HG03066 (cell line): ENCODE results near the gene SIRT2.
"Not testable (repeated sequence)": the region's sequence is repeated elsewhere in the genome, so short reads cannot be mapped to it uniquely, and the experiment has no call there.

Experiments
- ATAC-seq: cut with Tn5 transposase; IDR thresholded peaks from one replicate; pipeline ENCODE4 v1.9.1; 2021; ENCODE audit warnings: low read depth; ENCODE audit not compliant: unreplicated experiment

SIRT2 gene

DNA sequence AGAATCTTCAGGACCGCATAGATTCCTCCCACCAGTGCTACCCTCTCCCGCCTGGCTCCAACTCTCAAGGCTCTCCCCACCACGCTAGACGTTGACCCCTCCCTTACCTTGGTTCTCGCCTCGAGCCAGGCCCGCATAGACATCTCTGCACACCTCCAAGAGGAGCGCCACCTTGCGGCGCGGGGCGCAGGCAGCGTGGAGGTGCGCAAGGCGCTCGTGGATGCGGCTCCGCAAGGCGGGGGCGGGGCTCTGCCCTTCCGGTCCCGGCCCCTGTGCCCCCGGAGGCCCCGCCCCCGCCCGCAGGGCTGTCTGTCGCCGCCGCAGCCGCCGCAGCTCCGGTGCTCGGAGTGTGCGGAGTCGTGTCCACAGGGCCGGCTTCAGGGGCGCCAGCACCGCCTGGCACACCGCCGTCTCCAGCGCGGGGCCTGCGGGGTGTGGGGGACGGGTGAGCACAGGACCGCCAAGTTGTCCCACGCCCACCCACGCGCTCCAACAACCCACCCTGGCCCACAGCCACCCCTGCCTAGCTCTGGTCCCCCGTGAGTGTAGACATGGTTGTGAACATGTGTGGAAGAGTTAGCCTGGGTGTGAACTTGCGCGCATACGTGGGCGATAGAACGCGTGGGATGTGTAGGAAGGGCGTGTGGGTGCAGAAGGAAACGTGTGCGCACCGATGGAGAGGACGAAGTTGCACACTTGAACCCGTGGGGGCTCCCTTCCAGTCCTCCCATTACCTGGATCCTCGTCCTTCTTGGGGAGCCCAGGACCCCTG, 29.4 kb downstream of the SIRT2 start:
- peak; percentile 73 for ATAC-seq

DNA sequence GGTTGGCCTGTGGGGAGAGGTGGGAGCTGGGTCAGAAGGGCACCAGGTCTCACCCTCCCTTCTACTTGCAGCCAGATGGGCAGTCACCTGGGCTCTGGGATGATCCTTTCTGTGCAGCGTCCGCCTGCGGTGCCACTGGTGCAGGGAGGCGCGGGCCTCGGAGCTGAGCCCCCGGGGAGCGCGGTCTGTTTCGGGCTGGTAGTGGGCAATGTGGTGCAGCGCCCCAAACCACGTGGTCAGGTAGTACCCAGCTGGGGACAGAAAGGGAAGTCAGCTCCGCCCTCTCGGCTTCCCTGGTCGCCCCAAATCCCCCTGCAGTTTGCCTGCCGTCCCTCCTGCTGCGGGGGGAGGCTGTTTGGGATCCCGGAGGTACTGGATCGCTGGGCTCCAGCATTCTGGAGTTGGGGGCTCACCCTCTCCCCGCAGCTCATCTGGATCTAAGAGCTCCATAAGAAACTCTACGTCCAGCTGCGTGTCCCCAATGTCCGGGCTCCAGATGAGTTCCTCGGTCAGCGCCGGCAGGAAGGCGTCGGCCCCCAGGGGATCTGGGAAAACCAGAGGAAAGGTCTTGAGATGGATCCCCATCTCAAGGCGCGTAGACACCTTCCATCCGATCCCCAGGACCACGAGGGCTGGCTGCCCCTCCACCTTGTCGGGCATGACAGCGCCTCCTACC, 30.1 kb downstream of the SIRT2 start:
- ATAC-seq, result no peak

DNA sequence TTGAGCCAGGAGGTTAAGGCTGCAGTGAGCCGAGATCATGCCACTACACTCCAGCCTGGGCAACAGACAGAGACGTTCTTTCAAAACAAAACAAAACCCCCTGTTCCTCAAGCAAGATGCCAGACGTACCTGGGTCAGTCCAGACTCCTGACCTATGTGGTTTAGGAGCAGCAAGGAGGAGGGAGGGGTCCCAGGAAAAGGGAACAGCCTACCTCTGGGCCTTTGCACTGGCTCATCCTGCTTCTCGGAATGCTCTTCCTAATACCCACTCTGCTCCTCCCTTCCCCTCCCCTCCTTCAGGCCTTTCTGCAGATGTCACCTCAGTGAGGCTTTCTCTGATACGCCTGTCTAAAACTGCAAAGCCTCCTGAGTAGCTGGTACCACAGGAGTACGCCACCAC, 30.9 kb downstream of the SIRT2 start:
- no peak for ATAC-seq

DNA sequence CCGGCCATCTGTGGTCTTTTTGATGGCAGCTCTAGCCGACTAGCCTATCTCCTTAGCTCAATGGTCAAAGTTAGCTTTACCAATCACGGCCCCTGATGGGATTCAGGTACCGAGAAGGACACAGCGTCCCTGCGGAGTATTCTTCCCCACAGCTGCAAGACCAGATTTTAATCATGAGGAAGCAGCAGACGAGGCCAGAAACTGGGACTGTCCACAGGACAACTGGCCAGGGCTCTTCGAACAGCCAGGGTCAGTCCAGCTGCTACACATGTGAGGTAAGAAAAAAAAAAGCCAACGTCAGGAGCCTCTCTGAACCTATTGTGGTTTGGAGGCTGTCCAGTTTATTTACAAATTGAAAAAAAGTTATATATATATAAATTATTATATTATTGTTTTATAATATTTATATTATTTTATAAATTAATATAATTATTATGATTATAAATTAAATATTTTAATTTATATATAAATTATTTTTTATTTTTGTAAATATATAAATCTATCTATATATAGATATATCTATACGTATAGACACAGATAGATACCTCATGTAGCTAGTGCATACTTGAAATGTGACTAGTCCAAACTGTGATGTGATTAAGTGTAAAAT, 32.1 kb downstream of the SIRT2 start:
- no peak for ATAC-seq

DNA sequence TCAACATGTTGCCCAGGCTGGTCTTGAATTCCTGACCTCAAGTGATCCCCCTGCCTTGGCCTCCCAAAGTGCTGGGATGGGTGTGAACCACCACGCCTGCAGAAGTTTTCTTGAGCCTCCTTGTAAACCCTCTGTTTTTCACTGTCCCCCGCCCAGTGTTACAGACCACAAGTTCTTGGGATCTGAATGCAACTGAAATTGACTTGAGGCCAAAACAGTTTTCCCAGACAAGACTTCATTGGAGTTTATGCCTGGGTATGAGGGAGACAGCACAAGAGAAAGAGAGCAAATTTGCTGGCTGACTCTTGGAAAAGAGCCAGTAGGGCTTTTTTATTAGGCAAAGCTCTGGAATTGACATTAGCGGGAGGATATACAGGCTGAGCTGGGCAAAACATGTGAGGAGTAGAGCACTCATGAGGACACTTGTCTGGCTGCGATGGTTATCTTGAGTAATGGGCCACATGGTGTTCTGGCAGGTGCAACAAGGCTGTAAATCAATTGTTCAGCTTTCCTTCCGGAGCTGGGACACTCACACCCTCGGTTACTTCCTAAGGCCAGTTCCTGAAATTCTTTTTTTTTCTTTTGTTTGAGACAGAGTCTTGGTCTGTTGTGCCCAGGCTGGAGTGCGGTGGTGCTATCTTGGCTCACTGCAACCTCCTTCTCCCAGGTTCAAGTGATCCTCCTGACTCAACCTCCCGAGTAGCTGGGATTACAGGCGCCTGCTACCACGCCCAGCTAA, 36.9 kb downstream of the SIRT2 start:
- no peak for ATAC-seq

DNA sequence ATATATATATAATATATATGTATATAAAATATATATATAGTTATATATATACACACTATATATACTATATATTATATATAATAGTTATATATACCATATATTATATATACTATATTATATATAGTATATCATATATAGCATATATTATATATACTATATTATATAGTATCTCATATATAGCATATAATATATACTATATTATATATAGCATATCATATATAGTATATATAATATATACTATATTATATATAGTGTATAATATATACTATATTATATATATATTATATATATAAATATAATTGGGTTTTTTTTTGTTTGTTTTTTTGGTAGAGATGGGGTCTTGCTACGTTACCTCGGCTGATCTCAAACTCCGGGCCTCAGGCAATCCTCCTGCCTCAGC, 38.0 kb downstream of the SIRT2 start:
- ATAC-seq, result no peak

DNA sequence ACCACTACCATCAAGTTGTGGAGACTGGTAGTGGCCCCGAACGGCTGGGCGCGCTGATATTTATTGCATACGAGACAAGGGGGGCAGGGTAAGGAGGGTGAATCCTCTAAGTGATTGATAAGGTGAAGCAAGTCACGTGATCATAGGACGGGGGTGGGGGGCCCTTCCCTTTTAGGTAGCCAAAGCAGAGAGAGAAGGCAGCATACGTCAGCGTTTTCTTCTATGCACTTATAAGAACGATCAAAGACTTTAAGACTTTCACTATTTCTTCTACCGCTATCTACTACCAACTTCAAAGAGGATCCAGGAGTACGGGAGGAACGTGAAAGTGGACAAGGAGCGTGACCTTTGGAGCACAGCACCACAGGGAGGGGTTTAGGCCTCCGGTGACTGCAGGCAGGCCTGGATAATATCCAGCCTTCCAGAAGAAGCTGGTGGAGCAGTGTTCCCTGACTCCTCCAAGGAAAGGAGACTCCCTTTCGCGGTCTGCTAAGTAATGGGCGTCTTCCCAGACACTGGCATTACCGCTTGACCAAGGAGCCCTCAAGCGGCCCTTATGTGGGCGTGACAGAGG, 39.7 kb downstream of the SIRT2 start:
- not testable (repeated sequence) for ATAC-seq

DNA sequence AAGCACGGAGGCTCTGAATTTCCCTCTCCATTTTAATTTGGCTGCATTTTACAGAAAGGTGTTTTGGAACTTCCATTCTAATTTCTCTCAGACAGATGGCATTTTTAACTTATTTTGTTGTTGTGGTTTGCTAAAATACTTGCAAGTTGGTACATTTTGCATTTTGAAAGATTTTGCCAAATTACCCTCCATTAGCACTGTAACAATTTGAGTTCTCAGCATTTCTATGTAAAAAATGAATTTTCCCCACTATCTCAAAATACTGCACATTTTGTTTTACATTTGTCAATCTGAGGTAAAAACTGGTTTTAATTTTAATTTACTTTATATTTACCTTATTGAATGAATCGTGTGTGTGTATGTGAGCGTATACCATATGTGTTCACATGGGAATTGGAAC, 42.6 kb downstream of the SIRT2 start:
- ATAC-seq, result no peak

DNA sequence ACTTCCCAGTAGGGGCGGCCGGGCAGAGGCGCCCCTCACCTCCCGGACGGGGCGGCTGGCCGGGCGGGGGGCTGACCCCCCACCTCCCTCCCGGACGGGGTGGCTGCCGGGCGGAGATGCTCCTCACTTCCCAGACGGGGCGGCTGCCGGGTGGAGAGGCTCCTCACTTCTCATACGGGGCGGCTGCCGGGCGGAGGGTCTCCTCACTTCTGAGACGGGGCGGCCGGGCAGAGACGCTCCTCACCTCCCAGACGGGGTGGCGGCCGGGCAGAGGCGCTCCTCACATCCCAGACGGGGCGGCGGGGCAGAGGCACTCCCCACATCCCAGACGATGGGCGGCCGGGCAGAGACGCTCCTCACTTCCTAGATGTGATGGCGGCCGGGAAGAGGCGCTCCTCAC, 43.7 kb downstream of the SIRT2 start:
- ATAC-seq, result not testable (repeated sequence)

DNA sequence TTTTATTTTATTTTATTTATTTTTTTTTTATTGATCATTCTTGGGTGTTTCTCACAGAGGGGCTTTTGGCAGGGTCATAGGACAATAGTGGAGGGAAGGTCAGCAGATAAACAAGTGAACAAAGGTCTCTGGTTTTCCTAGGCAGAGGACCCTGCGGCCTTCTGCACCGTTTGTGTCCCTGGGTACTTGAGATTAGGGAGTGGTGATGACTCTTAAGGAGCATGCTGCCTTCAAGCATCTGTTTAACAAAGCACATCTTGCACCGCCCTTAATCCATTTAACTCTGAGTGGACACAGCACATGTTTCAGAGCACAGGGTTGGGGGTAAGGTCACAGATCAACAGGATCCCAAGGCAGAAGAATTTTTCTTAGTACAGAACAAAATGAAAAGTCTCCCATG, 44.5 kb downstream of the SIRT2 start:
- ATAC-seq, result not testable (repeated sequence)

DNA sequence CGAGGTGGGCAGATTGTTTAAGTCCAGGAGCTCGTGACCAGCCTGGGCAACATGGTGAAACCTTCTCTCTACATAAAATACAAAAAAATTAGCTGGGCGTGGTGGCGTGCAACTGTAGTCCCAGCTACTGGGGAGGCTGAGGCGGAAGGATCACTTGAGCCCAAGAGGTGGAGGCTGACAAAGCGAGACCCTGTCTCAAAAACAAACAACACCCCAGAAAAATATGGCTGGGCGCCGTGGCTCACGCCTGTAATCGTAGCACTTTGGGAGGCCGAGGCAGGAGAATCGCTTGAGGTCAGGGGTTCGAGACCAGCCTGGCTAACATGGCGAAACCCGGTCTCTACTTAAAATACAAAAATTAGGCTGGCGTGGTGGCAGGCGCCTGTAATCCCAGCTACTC, 46.2 kb downstream of the SIRT2 start:
- ATAC-seq, result no peak

DNA sequence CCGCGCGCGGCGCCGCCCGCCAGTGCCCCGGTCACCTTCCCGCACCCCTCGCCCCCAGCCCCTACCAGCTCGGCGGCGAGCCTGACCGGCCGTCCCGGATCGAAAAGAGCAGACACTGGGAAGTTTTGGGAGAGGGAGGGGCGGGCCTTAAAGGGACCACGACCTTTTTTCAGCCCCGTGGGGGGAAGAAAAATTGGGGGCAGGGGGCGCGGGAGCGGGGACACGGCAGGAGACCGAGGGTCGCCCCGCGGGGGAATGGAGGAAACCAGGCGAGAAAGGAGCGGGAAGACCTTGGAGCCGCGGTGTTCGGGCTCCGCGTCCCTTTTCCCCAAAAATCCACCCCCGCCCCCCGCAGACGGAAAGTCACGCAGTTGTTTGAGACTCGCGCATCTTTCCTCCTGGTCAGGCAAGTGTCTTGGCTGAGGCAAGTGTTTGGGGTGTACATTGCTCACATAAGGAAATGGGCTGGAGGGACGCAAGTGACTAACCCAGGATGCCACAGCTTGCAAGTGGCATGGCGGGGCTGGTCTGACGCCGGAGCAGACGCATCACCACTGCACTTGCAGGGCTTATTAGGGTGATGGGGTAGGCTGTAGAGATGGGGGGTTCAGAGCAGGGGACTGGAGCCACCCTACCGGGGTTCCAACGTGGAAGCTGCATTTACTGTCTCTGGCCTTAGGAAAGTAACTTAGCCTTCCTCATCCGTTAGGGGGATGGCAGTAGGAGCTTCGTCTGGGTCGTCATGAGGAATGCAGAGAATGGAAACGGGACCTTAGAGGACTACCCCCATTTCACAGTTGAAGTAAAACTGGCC, 47.0 kb downstream of the SIRT2 start:
- ATAC-seq, result no peak

DNA sequence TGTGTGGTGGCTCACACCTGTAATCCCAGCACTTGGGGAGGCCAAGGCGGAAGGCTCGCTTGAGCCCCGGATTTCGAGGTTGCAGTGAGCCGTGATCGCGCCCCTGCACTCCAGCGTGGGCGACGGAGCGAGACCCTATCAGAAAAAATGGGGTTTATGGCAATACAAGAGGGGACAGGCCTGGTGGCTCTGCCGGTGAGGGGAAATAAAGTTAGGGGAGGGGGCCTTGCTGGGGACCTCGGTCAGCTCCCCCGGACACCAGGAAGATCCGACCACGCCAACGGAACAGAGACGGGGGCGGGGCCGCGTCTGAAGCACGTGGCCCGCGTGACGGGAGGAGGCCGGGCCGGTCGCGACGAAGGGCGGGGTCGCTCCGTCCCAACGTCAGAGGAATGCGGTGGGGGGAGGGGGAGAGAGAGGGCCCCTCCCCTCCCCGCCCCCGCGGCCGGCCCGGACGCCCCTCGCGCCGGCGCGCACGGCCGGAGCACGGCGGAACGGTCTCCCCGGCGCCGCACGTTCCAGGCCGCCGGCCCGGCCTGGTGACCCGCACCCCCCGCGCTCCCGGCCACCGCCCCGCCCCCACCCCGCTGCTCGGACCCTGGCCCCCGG, 47.7 kb downstream of the SIRT2 start:
- no peak for ATAC-seq

DNA sequence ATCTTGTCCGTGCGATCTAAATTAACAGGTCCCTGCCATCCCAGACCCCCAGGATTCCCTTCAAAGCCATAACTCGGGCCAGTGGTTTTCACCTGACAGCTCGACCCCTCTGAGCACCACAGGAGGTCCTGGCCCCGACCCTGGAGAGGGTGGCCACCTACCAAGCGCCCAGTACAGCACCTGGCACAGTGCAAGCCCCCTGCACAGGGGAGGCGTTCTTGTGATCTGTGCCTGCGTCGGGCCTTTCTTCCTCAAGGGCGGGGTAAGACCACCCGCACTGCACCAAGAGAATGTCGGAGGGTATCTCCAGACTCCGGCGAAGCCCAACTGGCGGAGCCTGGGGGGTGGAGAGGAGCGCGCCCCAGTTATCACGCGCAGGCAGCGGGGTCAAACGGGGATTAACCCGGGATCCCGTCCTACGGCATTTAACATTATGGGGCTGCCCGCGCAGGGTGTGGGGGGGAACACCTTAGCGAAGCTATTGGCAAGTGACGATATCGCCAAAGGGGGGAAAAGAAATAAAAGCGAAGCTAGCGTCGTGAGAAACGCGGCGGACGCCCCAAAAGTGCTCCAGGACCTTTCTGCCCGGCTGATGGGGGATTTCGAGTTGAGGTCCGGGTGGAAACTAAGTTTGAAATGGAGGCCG, 48.3 kb downstream of the SIRT2 start:
- ATAC-seq, result no peak

DNA sequence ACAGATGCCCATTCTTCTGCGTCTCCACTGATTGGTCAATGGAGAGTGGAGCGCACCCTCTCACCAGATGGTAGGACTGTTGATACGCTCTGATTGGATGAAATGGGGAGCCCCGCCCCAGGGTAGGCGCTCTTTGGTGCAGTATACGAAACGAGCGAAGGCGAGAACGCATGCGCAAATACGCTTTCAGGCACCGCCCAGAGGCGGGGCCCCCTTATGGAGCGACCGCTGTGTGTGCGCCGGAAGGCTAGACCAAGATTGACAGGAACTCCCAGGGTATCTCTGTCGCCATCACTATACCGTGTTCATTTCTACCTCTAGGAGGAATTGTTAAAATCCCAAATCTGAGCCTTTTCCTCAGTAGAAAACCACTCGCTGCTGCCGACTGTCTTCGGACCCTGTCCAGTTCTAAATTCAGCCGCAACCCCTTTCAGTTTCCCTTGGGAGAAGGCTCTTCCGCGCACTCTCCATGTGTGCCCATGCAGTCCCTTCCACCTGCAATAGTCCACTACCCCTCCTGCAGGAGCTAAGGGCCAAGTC, 48.9 kb downstream of the SIRT2 start:
- ATAC-seq, result peak; percentile 65

DNA sequence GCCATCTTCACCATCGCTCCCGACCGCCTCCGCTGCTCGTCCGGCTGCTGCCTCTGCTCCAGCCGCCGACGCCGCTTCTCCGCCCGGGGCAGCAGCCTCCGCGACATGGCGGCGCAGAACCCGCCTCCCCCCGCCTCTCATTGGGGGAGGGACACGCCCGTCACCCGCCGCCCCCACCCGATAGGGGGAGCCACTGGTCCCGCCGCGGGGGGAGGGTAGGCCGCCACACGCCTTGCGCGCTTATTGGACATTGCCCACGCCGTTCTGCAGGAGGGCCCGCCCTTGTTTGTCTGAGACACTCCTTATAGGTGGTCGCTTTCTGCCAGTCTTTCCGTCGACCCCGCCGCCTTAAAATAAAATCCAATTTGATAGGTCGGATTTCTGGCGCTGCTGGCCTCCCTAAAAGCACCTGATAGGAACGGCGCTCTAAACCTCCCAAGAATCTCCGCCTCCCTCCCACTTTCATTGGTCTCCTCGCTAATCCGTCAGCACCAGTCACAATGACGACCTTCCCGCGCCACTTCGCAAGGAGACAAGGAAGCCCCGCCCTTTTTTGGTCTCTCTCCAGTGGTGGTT, 49.5 kb downstream of the SIRT2 start, which contains the start of gene HNRNPL:
Gene HNRNPL (minus strand): TSS at position 127 of the 576 bp plus-strand sequence. CDS start 20 bp downstream, at position 107.
- ATAC-seq, result peak; percentile 45

DNA sequence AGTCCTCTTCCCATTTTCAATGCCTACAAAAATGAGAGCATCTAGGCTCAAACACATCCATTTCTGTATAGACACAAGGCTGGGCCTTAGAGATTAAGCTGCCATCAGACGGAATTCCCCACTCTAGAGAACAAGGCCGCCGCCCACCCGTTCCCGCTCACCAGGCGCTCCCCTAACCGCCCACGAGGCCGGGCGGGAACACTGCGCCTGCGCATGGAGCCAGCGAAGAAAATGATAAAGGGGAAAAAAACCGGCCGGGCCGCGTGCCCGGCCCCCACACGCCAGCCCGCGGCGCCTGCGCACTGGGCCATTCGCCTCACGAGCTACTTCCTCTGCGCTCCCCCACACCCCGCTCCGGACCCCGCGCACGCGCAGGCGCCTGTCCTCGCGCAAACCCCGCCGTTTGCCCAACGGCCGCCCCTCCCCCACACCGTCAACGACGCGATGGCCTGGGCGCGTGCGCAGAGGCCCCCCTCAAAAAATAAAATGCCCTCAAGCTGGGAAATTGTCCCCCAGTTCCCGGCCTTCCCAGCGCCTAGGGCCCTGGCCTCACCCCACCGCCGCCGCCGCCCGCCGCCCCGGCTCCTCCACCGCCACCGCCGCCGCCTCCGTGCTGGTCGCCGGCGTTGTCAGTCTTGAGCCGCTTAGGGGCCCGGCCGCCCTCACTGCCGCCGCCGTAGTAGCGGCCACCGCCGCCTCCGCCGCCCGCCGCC, 50.1 kb downstream of the SIRT2 start:
- no peak for ATAC-seq
